IgD-negative memory B cell (primary cell): ENCODE results near the gene PLEKHA1. TPM values are rescaled to one million over a fixed set of nuclear protein-coding genes. Genes with fewer than 3 reads are reported as not detected.
A peak's percentile ranks its signal among the peaks of the same experiment; 100 is the strongest.

Experiments
- H3K27ac Mint-ChIP-seq, 3 donors: one replicate each; pipeline ENCODE4 v1.8.0; 2020 to 2022; ENCODE audit warnings: mild to moderate bottlenecking in 3 of 3, mixed read lengths in 3 of 3, moderate library complexity in 1 of 3
- H3K27me3 Mint-ChIP-seq: one replicate; pipeline ENCODE4 v1.8.0; 2021; ENCODE audit warnings: mixed read lengths
- H3K36me3 Mint-ChIP-seq: one replicate; pipeline ENCODE4 v1.8.0; 2020; ENCODE audit warnings: mild to moderate bottlenecking, mixed read lengths
- H3K4me1 Mint-ChIP-seq, 3 donors: one replicate each; pipeline ENCODE4 v1.8.0; 2020 to 2022; ENCODE audit warnings: mixed read lengths in 3 of 3, mild to moderate bottlenecking in 1 of 3
- H3K4me3 Mint-ChIP-seq, 4 donors: one replicate each; pipeline ENCODE4 v1.8.0; 2020 to 2022; ENCODE audit warnings: mild to moderate bottlenecking in 4 of 4, mixed read lengths in 4 of 4, moderate library complexity in 3 of 4
- H3K9me3 Mint-ChIP-seq, 3 donors: one replicate each; pipeline ENCODE4 v1.8.0; 2020 to 2021; ENCODE audit warnings: mixed read lengths in 3 of 3, mild to moderate bottlenecking in 1 of 3
- polyA plus RNA-seq: library from polyadenylated mRNA; unstranded; fragments of 300-500 nt; fragmentation: Illumina TruSeq; gene quantifications from one replicate; pipeline ENCODE4 v1.2.3, GENCODE V29; 2021

Gene PLEKHA1
- polyA plus RNA-seq, 1 donor from 2014 or later = 24.0 TPM

DNA sequence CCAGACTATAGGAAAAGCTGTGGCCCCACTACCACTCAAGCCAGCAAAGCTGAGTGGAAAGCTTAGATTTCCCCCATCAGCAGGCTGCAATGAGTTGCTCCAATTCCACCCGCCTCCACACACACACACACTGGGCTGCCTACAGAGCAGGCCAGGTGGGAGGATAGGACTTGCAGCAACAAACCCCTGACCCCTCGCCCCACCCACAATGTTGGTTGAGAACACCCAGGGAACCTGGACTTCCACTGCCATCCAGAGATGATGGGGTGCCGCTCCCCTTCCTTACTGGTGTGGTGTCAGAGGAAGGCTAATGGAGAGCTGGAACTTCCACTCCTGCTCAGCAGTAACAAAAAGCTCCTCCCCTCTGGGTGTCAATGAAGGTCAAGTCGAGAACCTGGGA lies 16.8 kb upstream of the PLEKHA1 start:
- Mint-ChIP-seq H3K4me1 (no peaks in the 10 kb centered on the region), H3K27me3 (peaks cover 7% of the 10 kb centered on the region), H3K4me3 (no peak overlapping the region), H3K36me3 (no peaks in the 10 kb centered on the region), H3K9me3 (peaks cover 5 to 9% (median 6%) of the 10 kb centered on the region in 3 donors), H3K27ac (no peak overlapping the region)

- no peak overlapping the region for H3K27ac Mint-ChIP-seq
- peaks cover 3% of the 10 kb centered on the region for H3K27me3 Mint-ChIP-seq
- H3K4me1 Mint-ChIP-seq = no peaks in the 10 kb centered on the region
- H3K36me3 Mint-ChIP-seq = no peaks in the 10 kb centered on the region
- peaks cover 5 to 9% (median 6%) of the 10 kb centered on the region in 3 donors for H3K9me3 Mint-ChIP-seq
- no peak overlapping the region for H3K4me3 Mint-ChIP-seq
Measured at GRCh38 chr10:122359621-122360020, 14.9 kb upstream of the PLEKHA1 start.

- no peaks in the 10 kb centered on the region for H3K4me1 Mint-ChIP-seq
- no peak overlapping the region for H3K27ac Mint-ChIP-seq
- no peaks in the 10 kb centered on the region for H3K36me3 Mint-ChIP-seq
- H3K27me3 Mint-ChIP-seq = peaks cover 7% of the 10 kb centered on the region
- no peak overlapping the region for H3K4me3 Mint-ChIP-seq
- H3K9me3 Mint-ChIP-seq = peaks cover 5 to 9% (median 8%) of the 10 kb centered on the region in 3 donors
Measured at GRCh38 chr10:122361046-122361445, 13.5 kb upstream of the PLEKHA1 start.

GRCh38 chr10:122362031-122362592 lies 12.4 kb upstream of the PLEKHA1 start:
- Mint-ChIP-seq H3K4me1 (no peaks in the 10 kb centered on the region), H3K9me3 (peaks cover 5 to 9% (median 8%) of the 10 kb centered on the region in 3 donors), H3K27ac (no peak overlapping the region), H3K4me3 (no peak overlapping the region), H3K27me3 (peaks cover 16% of the 10 kb centered on the region), H3K36me3 (peaks cover 5% of the 10 kb centered on the region)

DNA sequence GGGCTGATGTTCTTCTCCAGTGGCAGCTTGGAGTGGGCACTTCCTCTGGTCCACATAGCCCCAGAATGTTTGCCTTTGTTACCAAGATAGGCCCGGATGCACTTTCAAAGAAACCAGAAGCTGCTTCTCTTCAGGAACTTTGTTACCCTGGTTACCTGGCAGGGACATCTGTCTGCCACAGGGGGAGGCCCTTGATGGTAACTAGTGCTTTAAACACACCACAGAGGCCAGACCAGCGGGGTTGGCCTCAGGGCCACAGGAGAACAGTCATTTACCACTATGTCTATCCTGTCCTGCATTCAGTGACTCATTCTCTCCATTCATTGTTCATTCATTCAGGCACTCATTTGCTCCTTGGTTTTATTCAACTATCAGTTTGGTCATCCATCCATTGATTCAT lies 11.9 kb upstream of the PLEKHA1 start:
- peaks cover 5 to 13% (median 5%) of the 10 kb centered on the region in 3 donors for H3K9me3 Mint-ChIP-seq
- peaks cover 19% of the 10 kb centered on the region for H3K27me3 Mint-ChIP-seq
- H3K4me3 Mint-ChIP-seq = no peak overlapping the region
- no peaks in the 10 kb centered on the region for H3K4me1 Mint-ChIP-seq
- H3K27ac Mint-ChIP-seq = no peak overlapping the region
- peaks cover 5% of the 10 kb centered on the region for H3K36me3 Mint-ChIP-seq

- H3K36me3 Mint-ChIP-seq = peaks cover 5% of the 10 kb centered on the region
- peaks cover 2 to 15% (median 5%) of the 10 kb centered on the region in 3 donors for H3K9me3 Mint-ChIP-seq
- H3K27ac Mint-ChIP-seq = no peak overlapping the region
- peaks cover 19% of the 10 kb centered on the region for H3K27me3 Mint-ChIP-seq
- no peak overlapping the region for H3K4me3 Mint-ChIP-seq
- H3K4me1 Mint-ChIP-seq = no peaks in the 10 kb centered on the region
Measured at GRCh38 chr10:122363311-122363710, 11.2 kb upstream of the PLEKHA1 start.

- Mint-ChIP-seq H3K36me3 (peaks cover 5% of the 10 kb centered on the region), H3K27ac (no peak overlapping the region), H3K4me1 (no peaks in the 10 kb centered on the region), H3K27me3 (peaks cover 20% of the 10 kb centered on the region), H3K4me3 (no peak overlapping the region), H3K9me3 (peaks cover 2 to 9% (median 3%) of the 10 kb centered on the region in 3 donors)
Measured at GRCh38 chr10:122363722-122364463, 10.6 kb upstream of the PLEKHA1 start.

GRCh38 chr10:122368502-122369254 lies 5.8 kb upstream of the PLEKHA1 start:
- H3K36me3 Mint-ChIP-seq = peaks cover 5% of the 10 kb centered on the region
- H3K27ac Mint-ChIP-seq = peak overlapping the region in 1 of 3 donors; percentile 39
- no peak overlapping the region for H3K4me3 Mint-ChIP-seq
- H3K27me3 Mint-ChIP-seq = peaks cover 47% of the 10 kb centered on the region
- H3K9me3 Mint-ChIP-seq = peaks cover 0 to 8% (median 2%) of the 10 kb centered on the region in 3 donors
- peaks cover 0 to 7% (median 0%) of the 10 kb centered on the region in 3 donors for H3K4me1 Mint-ChIP-seq

DNA sequence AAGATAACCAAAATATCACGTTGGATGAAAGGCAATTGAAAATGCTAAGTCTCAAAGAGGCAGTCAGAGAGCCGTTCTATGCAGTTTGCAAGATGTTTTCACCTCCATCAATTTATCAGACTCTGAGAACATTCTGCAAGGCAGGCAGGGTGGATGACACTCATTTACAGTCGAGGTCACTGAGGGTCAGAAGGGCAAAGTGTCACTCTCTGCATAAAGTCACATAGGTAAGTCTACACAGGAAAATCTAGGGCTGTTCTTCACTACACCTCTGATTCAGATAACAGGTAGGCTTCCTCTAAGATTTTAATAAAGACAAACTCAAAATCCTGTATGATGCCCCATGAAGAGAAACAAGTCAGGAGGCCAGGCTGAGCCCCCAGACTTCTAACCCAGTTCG lies 1.4 kb upstream of the PLEKHA1 start:
- Mint-ChIP-seq H3K4me1 (peaks cover 8 to 20% (median 13%) of the 10 kb centered on the region in 3 donors), H3K4me3 (peak overlapping the region in 2 of 4 donors; percentile 49 to 94), H3K27me3 (peaks cover 34% of the 10 kb centered on the region), H3K27ac (peak overlapping the region in 1 of 3 donors; percentile 81), H3K36me3 (no peaks in the 10 kb centered on the region), H3K9me3 (no peaks in the 10 kb centered on the region)

DNA sequence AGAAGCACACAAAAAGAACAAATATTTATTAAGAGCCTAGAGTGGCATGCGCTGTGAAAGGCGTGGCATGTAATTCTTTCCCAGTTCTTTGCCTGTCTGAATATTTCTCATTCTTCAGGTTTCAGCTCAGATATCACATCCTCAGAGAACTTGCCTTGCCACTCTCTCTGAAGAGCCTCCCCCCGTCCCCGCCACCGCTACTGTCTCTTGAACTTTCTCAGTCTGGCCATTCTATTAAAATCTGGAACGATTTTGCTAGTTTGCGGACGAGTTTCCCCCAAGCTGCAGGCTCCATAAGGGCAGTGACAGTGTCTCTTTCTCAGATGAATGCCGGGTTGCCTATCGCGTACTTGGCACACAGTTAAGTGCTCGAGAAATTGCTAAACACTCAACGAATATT lies 787 bp upstream of the PLEKHA1 start:
- Mint-ChIP-seq H3K36me3 (no peaks in the 10 kb centered on the region), H3K4me3 (peak overlapping the region; percentile 77 to 94 (median 88)), H3K4me1 (peaks cover 8 to 20% (median 13%) of the 10 kb centered on the region in 3 donors), H3K27ac (peak overlapping the region in 2 of 3 donors; percentile 81 to 84), H3K9me3 (no peaks in the 10 kb centered on the region), H3K27me3 (peaks cover 31% of the 10 kb centered on the region)

DNA sequence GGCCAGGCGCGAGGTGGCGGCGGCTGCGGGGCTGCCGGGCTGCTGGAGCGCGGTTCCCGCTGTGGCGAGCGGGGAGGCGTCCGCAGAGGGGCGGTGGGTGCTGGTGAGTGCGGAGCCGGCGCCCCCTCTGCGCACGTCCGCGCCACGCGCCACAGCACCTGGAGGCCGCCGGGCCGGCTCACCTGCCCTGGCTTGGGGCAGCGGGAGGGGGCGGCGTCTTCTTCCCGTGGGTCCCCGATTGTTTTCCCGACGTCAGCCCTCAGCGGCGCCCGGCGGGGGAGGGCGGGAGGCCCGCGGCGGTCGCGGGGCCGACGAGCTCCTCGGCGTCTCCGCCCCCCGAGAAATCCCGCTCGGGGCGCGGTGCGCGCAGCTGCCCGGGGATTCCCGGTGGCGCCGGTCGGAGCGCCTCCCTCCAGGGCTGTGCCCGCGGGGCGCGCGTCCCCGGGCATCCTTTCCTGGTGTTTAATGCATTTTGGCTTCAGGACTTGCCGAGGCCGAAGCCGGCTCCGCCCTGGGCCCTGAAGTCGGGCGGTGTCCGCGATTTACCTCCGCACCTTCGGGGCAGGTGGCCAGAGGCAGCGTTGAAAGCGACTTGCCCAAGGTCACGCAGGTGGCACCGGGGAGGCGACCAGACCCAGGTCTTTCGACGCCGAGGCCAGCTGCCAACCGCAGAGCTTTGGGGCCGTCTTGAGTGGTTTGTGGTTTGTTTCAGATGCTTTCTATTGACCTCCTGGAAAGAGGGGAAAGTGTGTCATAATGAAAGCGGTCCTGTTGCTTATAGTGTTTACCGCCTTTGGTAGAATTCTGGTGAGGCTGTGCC lies 561 bp downstream of the PLEKHA1 start:
- Mint-ChIP-seq H3K4me3 (peak overlapping the region; percentile 92 to 97 (median 95)), H3K27me3 (peaks cover 32% of the 10 kb centered on the region), H3K9me3 (no peaks in the 10 kb centered on the region), H3K36me3 (peaks cover 2% of the 10 kb centered on the region), H3K27ac (peak overlapping the region; percentile 82 to 96 (median 90)), H3K4me1 (peaks cover 8 to 20% (median 17%) of the 10 kb centered on the region in 3 donors)

GRCh38 chr10:122375679-122376160 lies 1.2 kb downstream of the PLEKHA1 start:
- peaks cover 2% of the 10 kb centered on the region for H3K36me3 Mint-ChIP-seq
- H3K4me1 Mint-ChIP-seq = peaks cover 8 to 20% (median 19%) of the 10 kb centered on the region in 3 donors
- H3K9me3 Mint-ChIP-seq = peaks cover 0 to 3% (median 0%) of the 10 kb centered on the region in 3 donors
- H3K27ac Mint-ChIP-seq = peak overlapping the region; percentile 82 to 96 (median 90)
- H3K27me3 Mint-ChIP-seq = peaks cover 26% of the 10 kb centered on the region
- H3K4me3 Mint-ChIP-seq = peak overlapping the region; percentile 92 to 97 (median 95)

DNA sequence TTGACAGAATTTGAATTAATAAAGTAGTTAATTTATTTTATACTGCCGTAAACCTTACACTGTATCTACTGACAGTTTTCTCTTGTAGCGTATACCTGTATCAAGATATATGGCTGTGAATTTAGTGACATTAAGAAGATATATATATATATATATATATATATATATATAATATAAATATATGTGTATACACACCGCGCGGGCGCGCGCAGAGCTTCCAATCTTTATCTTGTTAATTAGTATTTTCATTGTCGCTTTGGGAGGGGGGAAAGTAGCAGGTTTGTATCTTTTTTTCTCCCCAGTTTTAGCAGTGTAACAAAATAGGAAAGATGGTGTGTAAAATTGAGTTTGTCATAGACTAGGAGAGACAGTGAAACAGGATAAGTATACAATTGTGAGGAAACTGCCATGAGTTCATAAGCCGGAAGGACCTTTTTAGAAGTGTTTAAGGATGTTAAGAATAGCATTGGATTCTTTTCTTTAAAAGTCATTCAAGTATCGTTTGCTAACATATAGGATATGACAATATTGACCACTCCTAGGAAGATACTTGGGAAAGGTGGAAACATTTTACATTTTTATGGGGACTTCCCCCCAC lies 2.0 kb downstream of the PLEKHA1 start:
- peaks cover 0 to 3% (median 0%) of the 10 kb centered on the region in 3 donors for H3K9me3 Mint-ChIP-seq
- H3K4me3 Mint-ChIP-seq = peak overlapping the region in 2 of 4 donors; percentile 7
- peaks cover 19% of the 10 kb centered on the region for H3K27me3 Mint-ChIP-seq
- peaks cover 8 to 23% (median 19%) of the 10 kb centered on the region in 3 donors for H3K4me1 Mint-ChIP-seq
- peaks cover 2% of the 10 kb centered on the region for H3K36me3 Mint-ChIP-seq
- H3K27ac Mint-ChIP-seq = peak overlapping the region in 1 of 3 donors; percentile 82

GRCh38 chr10:122379041-122379440 lies 4.5 kb downstream of the PLEKHA1 start:
- H3K27ac Mint-ChIP-seq = peak overlapping the region in 1 of 3 donors; percentile 73
- peaks cover 2% of the 10 kb centered on the region for H3K27me3 Mint-ChIP-seq
- peaks cover 0 to 3% (median 0%) of the 10 kb centered on the region in 3 donors for H3K9me3 Mint-ChIP-seq
- H3K4me3 Mint-ChIP-seq = no peak overlapping the region
- H3K36me3 Mint-ChIP-seq = peaks cover 2% of the 10 kb centered on the region
- peaks cover 8 to 19% (median 13%) of the 10 kb centered on the region in 3 donors for H3K4me1 Mint-ChIP-seq
